ENCODE results near the gene RRP15.

The RRP15 gene

DNA sequence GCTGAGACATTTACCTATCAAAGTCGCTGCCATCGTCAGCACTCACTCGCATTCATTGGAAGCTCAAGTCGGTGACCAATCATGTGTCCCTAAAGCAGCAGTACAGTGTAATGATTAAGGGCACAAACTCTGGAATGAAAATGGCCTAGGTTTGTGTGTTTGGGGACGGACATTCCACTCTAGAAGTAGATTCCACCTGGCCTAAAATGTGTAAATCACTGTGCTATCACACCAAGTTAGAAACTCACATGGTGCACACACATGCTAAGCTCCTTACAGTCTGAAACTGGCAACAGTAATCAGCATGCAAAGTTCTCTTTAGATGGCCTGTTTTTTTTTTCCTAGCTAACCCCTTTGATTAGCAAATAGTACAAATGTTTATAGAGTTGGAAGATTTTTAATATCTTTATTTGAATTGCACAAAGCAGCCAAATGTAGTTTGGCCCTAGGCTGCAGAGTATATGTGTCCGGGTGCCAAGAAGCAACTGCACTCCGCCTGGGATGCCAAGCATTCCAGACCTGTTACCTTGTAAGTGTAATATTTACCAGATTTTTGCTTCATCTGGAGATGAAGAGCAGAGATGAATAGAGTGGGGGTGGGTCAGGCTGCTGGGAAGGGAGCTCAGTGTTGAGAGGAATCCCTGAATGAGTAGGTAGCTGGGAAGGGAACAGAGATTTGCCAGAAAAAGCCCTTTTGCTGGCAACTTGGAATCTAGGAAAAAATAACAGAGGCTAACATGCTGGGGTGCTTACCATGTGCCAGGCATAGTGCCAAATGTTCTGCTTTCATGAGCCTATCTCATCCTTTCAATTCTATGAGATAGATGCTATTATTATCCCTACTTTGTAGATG, 95.3 kb downstream of the RRP15 start:
- H3K4me3 ChIP-seq (ENCODE audit: low read depth in 1 of 2, low read length in 2 of 2): no peak overlapping the region
- H3K36me3 ChIP-seq (ENCODE audit: insufficient read depth, low read length): no peaks in the 10 kb centered on the region
- H3K27me3 ChIP-seq (ENCODE audit: control insufficient read depth in 1 of 2, insufficient read depth in 2 of 2, low read length in 2 of 2): no peaks in the 10 kb centered on the region
- H3K9ac ChIP-seq (ENCODE audit: low read length): no peak overlapping the region
- H3K27ac ChIP-seq (ENCODE audit: low read depth, low read length): no peak overlapping the region
- H3K4me1 ChIP-seq (ENCODE audit: insufficient read depth, low read length): peaks cover 10% of the 10 kb centered on the region
- H3K9me3 ChIP-seq (ENCODE audit: low read length): no peaks in the 10 kb centered on the region

DNA sequence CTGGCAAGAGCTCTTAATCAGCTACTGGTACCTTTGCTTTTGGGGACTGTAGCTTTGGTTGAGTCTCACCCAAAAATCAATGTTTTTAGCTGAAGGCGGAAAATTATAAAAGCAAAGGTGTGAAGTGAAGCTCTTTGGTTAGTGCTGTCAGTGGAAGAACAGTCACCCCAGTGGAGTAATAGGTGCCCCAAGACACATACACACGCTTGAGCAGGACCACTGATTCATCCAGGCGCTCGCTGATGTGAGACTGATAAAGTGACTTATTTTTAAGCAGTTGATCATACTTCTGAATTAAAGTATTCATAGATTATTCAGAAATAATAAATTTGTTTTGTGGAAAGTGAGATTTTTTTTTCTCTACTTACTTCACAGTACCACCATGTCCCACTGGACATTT, 97.2 kb downstream of the RRP15 start:
- no peaks in the 10 kb centered on the region for H3K27me3 ChIP-seq (ENCODE audit: control insufficient read depth in 1 of 2, insufficient read depth in 2 of 2, low read length in 2 of 2)
- H3K4me3 ChIP-seq (ENCODE audit: low read depth in 1 of 2, low read length in 2 of 2): no peak overlapping the region
- no peak overlapping the region for H3K9ac ChIP-seq (ENCODE audit: low read length)
- no peaks in the 10 kb centered on the region for H3K36me3 ChIP-seq (ENCODE audit: insufficient read depth, low read length)
- no peaks in the 10 kb centered on the region for H3K9me3 ChIP-seq (ENCODE audit: low read length)
- H3K4me1 ChIP-seq (ENCODE audit: insufficient read depth, low read length): peaks cover 10% of the 10 kb centered on the region
- no peak overlapping the region for H3K27ac ChIP-seq (ENCODE audit: low read depth, low read length)

DNA sequence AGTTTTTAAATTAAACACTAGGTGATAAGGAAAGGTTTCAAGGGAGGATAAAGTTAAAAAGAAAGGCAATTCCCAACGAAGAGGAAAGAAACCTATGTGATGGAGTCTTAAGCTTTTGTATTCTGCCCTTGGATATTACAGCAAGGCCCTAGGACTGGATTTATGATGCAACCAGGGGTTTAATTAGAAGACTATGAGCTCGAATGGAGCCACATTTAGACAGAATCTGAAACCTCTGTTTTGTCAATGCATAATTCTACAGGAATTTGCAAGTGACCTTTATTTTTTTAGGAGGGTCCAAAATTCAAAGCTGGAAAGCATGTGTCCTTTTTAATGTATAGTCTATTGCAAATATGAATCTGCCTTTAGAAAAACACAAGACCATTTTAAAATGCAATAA, 98.0 kb downstream of the RRP15 start:
- H3K4me3 ChIP-seq (ENCODE audit: low read depth in 1 of 2, low read length in 2 of 2): no peak overlapping the region
- no peaks in the 10 kb centered on the region for H3K36me3 ChIP-seq (ENCODE audit: insufficient read depth, low read length)
- no peaks in the 10 kb centered on the region for H3K27me3 ChIP-seq (ENCODE audit: control insufficient read depth in 1 of 2, insufficient read depth in 2 of 2, low read length in 2 of 2)
- peaks cover 10% of the 10 kb centered on the region for H3K4me1 ChIP-seq (ENCODE audit: insufficient read depth, low read length)
- no peak overlapping the region for H3K27ac ChIP-seq (ENCODE audit: low read depth, low read length)
- no peaks in the 10 kb centered on the region for H3K9me3 ChIP-seq (ENCODE audit: low read length)
- H3K9ac ChIP-seq (ENCODE audit: low read length): no peak overlapping the region

DNA sequence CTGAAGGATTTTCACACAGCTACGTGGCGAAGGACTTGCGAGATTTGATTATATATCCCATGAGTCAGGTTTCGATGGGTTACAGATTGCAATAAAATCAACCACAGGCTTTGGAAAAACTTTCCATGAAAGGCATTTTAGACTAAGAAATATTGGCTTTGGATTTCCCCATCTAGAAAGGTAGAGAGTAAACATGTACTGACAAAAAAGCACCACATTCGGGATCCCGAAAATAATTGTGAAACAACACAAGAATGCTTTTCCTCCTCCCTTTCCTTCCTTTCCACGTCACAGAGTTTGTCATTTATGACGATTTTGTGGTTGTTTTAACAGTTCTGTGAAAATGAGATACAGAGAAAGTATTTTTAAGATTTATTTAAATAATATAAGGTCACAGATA, 98.6 kb downstream of the RRP15 start:
- no peaks in the 10 kb centered on the region for H3K9me3 ChIP-seq (ENCODE audit: low read length)
- no peak overlapping the region for H3K9ac ChIP-seq (ENCODE audit: low read length)
- H3K27ac ChIP-seq (ENCODE audit: low read depth, low read length): no peak overlapping the region
- no peaks in the 10 kb centered on the region for H3K36me3 ChIP-seq (ENCODE audit: insufficient read depth, low read length)
- no peaks in the 10 kb centered on the region for H3K27me3 ChIP-seq (ENCODE audit: control insufficient read depth in 1 of 2, insufficient read depth in 2 of 2, low read length in 2 of 2)
- H3K4me3 ChIP-seq (ENCODE audit: low read depth in 1 of 2, low read length in 2 of 2): no peak overlapping the region
- H3K4me1 ChIP-seq (ENCODE audit: insufficient read depth, low read length): peaks cover 10% of the 10 kb centered on the region

DNA sequence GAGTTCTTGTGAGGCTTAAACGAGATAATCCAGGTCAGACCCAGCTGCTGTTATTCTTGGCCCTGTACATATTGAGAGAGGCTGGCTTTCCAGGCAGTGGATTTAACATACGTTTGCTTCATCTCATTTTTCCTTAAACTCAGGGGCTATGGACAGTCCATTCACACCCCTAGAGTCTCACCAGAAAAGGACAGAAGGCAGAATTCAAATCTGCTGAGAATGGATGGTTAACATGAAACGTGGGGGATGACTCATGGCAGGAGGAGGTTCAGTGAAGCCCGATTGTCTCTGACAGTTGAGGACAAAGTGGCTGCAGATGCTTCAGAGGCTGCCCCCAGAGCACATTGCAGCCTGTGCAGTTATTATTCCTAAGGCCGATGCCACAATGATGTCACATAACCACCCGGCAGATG, 99.5 kb downstream of the RRP15 start:
- no peak overlapping the region for H3K9ac ChIP-seq (ENCODE audit: low read length)
- H3K9me3 ChIP-seq (ENCODE audit: low read length): no peaks in the 10 kb centered on the region
- no peaks in the 10 kb centered on the region for H3K36me3 ChIP-seq (ENCODE audit: insufficient read depth, low read length)
- H3K4me3 ChIP-seq (ENCODE audit: low read depth in 1 of 2, low read length in 2 of 2): no peak overlapping the region
- no peaks in the 10 kb centered on the region for H3K27me3 ChIP-seq (ENCODE audit: control insufficient read depth in 1 of 2, insufficient read depth in 2 of 2, low read length in 2 of 2)
- H3K4me1 ChIP-seq (ENCODE audit: insufficient read depth, low read length): peaks cover 10% of the 10 kb centered on the region
- H3K27ac ChIP-seq (ENCODE audit: low read depth, low read length): no peak overlapping the region
